Measurements from ENCODE around the gene ZNF485. TPM values are rescaled to one million over a fixed set of nuclear protein-coding genes. Genes with fewer than 3 reads are reported as not detected.
"Not testable (repeated sequence)": the region's sequence is repeated elsewhere in the genome, so short reads cannot be mapped to it uniquely, and the experiment has no call there.

The ZNF485 gene
- total and polyA plus RNA-seq, 2 of the 8 experiments (the other 6 are each of a cell fraction or from before 2014, with no cell fraction given) = 2.5 to 8.2 TPM

- H3K36me3 ChIP-seq (ENCODE audit: control insufficient read depth in 2 of 4, insufficient read depth in 4 of 4, low read length in 3 of 4); H4K5ac ChIP-seq (ENCODE audit: insufficient read length, low read depth, low read length); H2BK5ac ChIP-seq (ENCODE audit: low read depth, low read length); H3K18ac ChIP-seq (ENCODE audit: extremely low read depth, low read length); H4K8ac ChIP-seq (ENCODE audit: extremely low read depth, insufficient read depth, low read length); H4K20me1 ChIP-seq (replicated peaks in 1 of 2; ENCODE audit: control insufficient read depth in 1 of 2, insufficient read depth in 2 of 2, low read length in 2 of 2); H2BK12ac ChIP-seq (ENCODE audit: low read depth, low read length); H3K4me2 ChIP-seq (ENCODE audit: insufficient read depth in 1 of 2, low read depth in 2 of 2, low read length in 2 of 2); H3K23ac ChIP-seq (ENCODE audit: insufficient read length); H3K4me1 ChIP-seq (replicated peaks in 1 of 4; ENCODE audit: control insufficient read depth in 3 of 4, insufficient read depth in 4 of 4, low read length in 3 of 4); H3K27ac ChIP-seq (ENCODE audit: low read depth, low read length); DNase-seq (ENCODE audit: low read depth in 1 of 2, low spot score in 2 of 2); H2AFZ ChIP-seq (ENCODE audit: low read length); FAIRE-seq; CTCF ChIA-PET (ENCODE audit: partially characterized antibody); H3K4ac ChIP-seq (replicated peaks; ENCODE audit: insufficient read length, low read depth, low read length); H3K56ac ChIP-seq (replicated peaks; ENCODE audit: insufficient read length, low read depth, low read length); H3K9ac ChIP-seq (replicated peaks in 1 of 4; ENCODE audit: extremely low read depth in 1 of 4, low read depth in 3 of 4, low read length in 3 of 4); H2BK20ac ChIP-seq (ENCODE audit: low read length); H3K4me3 ChIP-seq (ENCODE audit: extremely low read depth in 1 of 4, insufficient read depth in 2 of 4, low read depth in 3 of 4, low read length in 4 of 4); H4K91ac ChIP-seq (replicated peaks; ENCODE audit: insufficient read length, low read length); H3K79me2 ChIP-seq (ENCODE audit: control insufficient read depth in 1 of 2, insufficient read depth in 2 of 2, low read length in 2 of 2); H3K27me3 ChIP-seq (replicated peaks in 1 of 4; ENCODE audit: control insufficient read depth in 3 of 4, extremely low read depth in 1 of 4, insufficient read depth in 3 of 4, low read length in 3 of 4); H2BK120ac ChIP-seq (replicated peaks; ENCODE audit: low read depth, low read length); H2AK5ac ChIP-seq (ENCODE audit: low read depth, low read length); H3K79me1 ChIP-seq (ENCODE audit: low read depth, low read length); H3K14ac ChIP-seq (ENCODE audit: insufficient read length); POLR2A ChIA-PET (ENCODE audit: partially characterized antibody); H3K23me2 ChIP-seq (ENCODE audit: low read depth, low read length); H2BK15ac ChIP-seq (ENCODE audit: low read length): not testable (repeated sequence)
- 79% methylated on average over 6 of the region's 6 CpGs; no CpG with 5 or more reads in 1 of the 2 experiments for WGBS, 2 experiments (ENCODE audit: extremely low coverage in 1 of 2, insufficient coverage in 1 of 2, insufficient read length in 1 of 2, insufficient replicate concordance in 2 of 2, low coverage in 1 of 2, low lambda C conversion rate in 2 of 2, missing lambda C conversion rate in 1 of 2)
- peaks cover 15 to 29% of the 10 kb centered on the region in 2 experiments; a peak in 3 of 4 replicates for H3K9me3 ChIP-seq (ENCODE audit: insufficient read depth in 2 of 2, low read depth in 1 of 2, low read length in 1 of 2)
Observed at GRCh38 chr10:43601576-43601975, 4.7 kb upstream of the ZNF485 start.

Measured in H1 (cell line).